NCI-H1436 treated with DMSO at 0.1 percent for 48 hours (cell line): Measurements from ENCODE around the gene TSEN54.
A peak's percentile ranks its signal among the peaks of the same experiment; 100 is the strongest.

Source experiments
- DNase-seq: peaks from one replicate; lab custom pipeline; 2025; lab: John Stamatoyannopoulos, UW

Gene TSEN54

DNA sequence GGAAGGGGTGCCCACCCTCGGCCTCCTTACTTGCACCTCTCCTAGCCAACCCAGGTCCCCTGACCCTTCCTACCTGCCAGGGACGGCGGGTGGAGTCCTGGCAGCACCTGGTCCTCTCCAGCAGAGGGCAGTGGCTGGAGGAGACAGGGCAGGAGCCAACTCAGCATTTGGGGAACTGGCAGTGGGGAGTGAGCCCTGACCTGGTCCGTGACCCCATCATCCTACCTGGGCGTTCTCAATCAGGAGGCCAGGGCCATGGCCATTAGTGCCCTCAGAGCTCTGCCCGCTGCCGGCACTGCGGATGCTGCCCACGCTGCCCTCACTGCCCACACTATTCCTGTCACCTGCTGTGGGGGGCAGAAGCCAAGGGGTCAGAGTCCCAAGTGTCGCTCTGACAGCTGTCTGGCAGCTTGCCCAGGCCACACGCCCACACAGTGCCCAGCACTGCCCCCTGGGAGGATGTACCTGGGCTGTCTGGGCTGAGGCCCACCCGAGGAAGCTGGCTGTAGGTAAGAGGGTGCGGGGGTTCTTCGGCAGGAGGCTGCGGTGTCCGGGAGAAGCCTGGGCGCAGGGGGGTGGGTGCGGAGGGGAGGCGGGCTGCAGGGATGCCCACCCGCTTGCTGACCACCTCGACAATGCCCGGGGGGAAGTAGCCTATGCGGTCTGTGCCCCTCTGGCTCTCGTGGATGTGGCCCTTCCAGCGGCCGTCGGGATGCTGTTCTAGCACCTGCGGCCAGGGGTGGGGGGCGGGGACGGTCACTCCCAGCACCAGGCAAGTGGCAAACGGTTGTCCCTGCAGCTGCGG is 11.8 kb upstream of the TSEN54 start:
- no peak for DNase-seq

DNA sequence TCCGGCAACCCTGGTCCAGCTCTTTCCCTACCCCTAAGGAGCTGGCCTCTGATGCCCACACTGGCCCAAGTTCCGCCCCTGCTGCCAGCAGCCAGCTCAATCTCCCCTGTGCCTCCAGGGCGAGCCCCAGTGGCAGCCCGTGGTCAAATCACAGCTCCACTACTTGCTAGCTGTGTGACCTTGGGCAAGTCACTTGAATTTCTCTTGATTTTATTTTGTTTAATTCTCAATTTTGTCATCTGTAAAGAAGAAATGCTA is 11.2 kb upstream of the TSEN54 start:
- DNase-seq = no peak

DNA sequence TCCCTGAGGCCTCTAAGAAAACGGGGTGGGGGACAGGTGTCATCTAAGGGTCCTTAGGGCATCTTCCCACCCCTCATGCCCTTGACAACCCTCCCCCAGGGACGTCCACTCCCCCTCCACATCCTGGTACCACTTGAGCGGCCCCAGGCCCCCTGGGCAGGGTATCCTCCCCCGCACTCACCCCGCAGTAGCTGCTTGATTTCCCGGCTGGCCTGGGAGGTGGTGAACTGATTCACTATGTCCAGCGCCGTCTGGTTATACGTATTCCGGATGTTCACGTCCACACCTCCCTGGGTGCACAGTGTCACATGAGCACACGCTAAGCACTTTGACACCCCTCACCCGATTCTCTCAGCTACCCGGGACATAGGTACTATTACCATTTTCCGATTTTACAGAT is 10.7 kb upstream of the TSEN54 start:
- DNase-seq = no peak

DNA sequence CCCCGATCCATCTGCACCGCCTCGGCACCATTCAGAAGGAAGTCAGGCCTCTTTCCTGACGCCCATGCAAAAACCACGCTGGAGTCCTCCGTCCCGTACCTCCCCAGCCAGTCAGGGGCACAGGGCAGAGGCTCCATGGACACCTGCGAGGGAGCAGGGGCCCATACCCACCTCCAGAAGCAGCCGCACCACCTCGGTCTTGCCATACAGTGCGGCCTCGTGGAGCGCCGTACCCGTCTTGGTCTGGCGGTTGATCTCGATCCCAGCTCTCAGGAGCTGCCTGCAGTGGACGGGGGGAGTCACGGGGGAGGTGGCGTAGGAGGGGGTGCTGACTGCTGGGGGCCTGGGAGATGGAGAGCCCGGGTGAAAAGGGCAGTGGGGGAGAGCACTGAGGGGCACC is 10.2 kb upstream of the TSEN54 start:
- no peak for DNase-seq

DNA sequence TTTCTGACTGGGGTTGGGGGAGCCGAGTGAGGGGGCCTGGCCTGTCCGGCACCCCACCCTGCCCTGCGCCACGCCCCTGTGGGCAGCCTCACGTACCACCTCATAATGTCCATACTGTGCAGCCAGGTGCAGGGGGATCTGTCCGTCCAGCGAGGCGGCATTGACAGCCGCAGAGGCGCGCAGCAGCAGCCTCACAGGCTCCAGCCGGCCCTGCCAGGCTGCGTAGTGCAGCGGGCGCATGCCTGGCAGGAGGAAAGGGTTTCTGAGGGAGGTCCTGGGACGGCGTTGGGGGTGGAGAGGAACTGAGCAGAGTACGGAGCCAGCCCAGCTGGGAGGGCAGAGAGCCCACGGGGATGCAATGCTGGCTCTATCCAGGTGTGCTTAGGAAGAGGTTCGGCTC is 9.4 kb upstream of the TSEN54 start:
- no peak for DNase-seq

DNA sequence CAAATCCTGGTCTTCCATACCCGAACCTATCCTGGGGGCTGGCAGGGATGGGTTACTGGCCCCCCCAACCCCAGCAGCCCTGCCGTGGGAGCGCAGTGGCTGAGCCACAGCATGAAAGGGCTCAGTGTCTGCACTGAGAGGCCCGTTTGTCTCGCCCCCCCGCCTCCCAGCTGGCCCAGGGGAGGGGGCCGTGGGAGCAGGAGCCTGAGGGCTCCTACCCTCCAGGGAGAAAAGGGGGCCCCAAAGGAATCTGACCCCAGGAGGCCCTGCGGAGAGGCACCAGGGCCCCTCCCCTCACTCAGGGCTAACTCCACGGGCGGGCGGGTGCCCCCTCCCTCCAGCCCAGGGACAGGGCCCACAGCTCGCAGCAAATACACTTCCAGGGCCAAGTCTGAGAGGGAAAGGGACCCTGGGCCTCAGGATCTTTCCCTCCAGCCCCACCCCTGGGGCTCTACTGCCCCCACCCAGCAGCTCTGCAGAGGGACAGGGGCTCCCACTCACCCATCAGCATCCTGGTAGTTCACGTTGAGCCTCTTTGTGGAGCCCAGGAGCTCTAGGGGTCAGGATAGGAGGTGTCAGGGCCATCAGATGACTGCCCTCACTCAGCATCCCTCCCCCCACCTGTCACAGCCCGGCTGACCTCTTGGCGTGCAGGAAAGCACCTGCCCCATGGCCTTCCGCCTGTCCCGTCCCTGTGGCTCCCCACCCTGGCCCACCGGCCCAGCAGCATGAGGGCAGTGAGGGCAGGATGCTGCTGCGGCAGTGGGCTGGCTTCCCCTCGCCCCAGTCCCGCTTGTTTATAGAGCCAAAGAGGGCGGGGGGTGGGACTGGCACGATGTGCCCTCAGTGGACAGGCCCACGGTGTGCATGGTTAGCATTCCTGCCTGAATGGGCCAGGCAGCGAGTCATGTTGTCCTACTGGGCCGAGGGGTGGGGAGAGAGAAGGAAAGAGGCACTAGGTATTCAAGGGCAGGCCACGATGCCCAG is 8.3 kb upstream of the TSEN54 start:
- no peak for DNase-seq

DNA sequence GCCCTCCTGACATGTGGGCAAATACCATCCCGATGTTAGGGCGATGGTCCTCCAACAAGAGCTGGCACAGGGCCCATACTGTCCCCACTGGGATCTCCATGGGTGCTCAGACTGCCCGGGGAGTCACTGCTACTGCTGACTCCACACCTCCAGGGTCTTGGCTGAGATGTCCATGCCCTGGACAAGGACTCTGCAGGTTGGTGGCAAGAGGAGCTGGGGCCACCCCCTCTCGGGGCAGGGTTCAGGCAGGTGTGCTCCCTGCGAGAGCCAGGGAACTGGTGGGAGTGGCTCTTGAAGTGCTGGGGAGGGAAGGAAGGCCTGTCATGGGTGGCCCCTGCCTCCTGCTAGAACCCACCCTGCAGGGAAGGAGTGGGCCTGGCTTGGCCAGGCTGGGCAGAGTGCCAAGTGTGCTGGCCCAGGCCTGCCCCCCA is 7.4 kb upstream of the TSEN54 start:
- DNase-seq = no peak

DNA sequence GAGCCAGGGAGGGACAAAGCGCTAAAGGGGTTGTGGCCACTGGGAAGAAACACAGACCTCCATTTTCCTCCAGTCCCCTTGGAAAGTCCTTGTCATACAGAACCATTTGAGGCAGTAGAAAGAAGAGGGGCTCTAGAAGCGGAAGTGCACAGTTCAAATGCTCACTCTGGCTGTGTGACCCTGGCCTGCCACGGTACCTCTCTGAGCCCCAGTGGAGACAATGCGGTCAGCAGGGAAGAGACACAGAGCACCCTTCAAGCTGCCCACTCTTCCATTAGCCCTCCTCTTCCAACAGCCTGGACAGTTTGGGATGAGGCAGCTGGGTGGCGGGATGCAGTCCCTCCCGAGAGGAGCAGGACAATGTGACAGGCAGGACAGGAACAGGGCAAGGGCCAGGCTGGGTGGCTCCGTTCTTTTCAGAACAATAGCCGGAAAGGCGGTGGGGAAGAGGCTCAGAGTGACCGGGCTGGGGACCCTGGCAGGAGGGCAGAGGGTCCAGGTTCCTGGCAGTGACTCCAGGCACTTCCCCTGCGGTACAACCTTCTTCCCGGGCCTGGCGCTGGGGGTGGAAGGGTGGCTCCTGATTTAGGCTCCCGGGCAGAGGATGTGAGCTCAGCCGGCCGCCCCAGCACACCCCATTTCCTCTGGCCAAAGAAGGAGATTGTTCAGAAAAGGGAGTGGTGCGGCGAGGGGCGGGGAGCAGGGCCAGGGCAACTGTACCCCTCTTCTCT is 6.6 kb upstream of the TSEN54 start:
- DNase-seq = no peak

DNA sequence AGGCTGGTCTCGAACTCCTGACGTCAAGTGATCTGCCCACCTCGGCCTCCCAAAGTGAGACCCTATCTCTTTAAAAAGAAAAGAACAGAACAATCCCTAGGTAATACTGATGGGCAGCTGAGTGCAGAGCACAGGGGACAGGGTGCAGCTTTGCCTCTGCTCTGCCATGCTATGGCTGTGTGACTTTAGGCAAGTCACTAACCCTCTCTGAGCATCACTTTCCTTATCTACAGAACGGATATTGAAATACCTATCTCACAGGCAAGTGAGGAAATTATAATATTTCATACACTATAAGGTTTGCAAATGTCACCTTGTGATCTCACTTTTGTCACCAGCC is 5.1 kb upstream of the TSEN54 start:
- DNase-seq = no peak

DNA sequence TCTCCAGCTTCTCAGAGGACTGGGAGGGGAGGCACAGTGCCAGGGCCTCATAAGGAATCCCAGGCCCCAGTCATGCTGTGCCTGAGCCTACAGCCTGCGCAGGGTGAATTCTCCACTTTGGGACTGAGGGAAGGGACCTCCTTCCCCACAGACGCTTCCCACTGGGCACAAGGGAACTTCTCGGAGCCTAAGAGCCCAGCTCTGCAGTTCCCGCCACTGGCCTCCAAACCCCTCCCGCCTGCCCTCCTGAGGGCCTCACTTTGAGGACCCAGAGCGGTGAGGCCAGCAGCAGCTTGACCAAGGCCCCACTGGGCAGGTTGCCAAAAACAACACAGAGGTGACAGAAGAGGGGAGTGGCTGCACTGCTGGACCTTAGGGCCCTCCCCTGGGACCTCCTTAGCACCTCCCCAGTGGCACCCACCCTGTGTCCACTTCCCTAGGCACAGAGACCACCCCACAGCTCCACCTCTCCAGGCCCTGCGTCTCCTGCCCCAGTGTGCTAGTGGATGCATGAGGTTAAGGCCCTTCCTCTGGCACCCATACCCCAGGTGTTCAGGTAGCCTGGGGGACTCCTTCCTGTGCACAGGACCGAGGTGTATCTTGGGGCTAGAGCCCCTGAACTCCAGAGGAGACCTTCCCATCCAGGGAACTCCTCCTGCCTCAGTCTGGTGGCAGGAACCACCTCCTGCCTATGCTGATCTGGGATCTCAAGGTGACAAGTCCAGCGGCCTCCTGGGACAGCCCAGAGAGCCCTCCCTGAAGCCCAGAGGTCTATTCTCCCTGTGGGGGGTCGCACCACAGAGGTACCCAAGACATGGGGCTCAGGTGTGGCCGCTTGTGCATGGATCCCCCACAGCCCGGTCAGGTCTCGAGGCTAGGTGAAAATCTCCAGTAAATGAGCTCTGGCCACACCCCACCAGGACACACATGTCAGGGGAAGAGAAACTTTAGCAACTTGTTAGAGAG is 4.4 kb upstream of the TSEN54 start:
- DNase-seq = no peak

DNA sequence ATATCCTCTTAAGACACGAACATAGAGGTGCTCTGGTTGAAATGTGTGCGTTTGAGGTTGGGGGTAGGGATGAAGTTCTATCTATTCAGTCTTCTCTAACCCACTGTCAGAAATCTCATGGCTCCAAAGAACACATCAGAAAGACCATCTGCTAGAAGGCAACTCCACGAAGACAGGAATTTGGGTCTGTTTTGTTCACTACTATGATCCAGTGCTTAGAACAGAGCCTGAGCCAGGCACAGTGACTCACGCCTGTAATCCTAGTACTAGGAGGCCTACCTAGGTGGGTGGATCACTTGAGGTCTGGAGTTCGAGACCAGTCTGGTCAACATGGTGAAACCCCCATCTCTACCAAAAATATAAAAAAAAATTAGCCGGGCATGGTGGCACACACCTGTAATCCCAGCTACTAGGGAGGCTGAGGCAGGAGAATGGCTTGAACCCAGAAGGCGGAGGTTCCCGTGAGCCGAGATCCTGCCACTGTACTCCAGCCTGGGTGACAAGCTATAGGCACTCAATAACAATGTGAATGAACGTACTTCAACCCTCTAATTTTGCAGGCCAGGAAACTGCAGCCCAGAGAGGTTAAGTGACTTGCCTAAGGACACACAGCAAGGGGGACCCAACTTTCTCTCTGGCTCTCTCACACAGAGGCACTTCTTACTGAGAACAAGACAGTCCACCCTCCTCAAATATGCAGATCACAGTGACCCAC is 3.2 kb upstream of the TSEN54 start:
- no peak for DNase-seq

DNA sequence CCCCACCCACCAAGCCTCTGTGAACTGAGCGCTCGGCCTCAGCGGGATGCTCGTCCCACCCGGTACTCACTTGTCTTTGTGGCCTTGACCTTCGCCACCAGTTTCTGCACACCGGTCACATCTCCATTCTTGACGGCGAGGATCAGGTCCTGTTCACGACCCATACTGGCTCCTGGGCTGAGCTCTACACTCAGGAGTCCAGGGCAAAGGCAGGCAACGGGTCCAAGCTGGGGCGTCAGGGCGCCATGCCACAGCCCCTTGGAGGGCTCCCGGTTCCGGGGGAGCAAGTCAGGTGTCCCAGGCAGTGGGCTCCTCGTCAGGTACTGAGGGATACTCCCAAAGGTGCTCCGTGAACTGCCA is 2.7 kb upstream of the TSEN54 start:
- no peak for DNase-seq

DNA sequence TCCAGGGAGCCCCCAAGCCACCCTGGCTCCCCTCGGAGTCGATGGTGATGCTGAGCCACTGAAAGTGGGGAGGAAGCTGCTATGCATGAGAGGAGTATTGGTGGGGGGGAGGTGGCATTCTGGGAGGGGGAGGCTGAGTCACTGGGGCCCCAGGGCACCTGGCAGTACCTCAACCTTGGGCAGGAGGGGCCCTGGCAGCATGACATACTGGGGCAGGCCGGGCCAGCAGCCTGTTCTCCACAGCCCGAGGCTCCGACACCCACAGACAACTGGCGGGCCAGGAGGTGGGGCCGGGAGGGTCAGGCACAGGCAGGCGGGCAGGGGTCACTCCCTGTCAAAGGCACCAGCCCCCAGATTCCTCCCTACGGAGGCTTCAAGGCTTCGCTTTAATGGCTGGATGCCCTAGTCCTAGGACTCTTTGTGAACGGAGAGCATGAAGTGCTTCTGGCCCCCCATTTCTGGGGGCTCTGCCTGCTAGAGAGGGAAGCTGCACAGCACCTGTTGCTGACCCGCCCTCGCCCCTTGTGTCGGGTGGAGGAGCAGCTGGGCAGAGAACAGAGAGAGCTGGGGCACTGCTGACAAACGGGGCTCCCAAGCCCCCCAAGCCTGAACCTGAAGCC is 1.9 kb upstream of the TSEN54 start:
- DNase-seq = no peak

DNA sequence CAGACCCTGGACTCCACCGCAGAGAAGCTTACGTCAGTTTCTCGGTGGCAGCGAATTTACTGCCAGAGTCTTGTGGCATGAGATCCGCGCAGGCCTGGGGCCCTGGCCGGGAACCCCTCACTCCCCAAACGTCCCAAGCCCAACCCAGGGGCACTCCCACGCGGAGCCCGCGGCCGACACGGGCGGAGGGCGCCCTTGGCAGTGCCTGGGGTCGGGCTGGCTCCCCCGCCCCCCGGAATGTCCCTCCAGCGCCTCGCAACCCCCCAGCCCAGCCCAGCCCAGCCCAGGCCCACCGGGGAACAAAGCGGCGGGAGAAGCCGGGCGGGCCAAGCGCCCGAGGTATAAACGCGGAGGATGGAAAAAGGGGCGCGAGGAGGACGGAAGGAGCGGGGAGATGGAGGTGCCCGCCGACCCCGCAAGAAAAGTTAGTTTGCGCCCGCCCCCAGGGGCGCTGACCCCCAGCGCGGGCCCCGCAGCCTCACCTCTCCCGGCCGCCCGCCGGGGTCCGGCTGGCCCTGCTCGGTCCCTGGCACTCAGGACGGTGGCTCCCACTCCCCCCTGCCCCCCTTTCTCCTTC is 1.3 kb upstream of the TSEN54 start:
- no peak for DNase-seq

DNA sequence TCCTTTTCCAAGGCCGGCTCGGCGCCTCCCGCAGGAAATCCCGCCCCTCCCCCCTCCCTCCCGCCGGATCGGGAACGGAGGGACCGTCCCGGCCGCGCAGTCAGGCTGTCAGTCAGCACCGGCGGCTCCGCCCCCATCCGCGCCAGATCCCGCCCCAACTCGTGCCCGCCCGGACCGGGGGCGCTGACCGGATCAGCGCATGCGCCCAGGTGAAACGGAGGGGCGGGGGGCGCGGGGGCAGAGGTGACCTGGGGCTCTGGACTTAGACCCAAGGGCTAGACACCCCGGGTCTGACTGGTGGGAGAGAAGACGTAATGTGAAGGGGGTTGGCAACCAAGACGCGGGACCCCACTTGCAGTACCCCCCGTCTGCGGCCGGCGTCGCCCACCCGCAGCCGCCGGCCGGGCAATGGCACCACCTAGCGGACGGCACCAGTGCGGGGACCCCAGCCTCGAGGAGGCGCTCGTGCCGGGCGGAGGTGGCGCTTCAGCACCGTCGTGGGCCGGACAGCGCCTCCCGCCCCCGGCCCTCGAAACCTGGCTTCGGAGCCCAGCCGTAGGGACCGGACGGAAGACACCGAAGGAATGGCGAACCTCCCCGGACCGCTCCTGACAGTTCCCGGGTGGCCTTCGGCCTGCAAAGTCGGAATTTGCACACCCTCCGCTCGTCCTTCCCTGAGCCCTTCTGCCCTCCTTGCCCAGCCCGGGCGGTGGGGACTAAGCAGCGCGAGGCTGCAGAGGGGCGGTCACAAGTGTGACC is 653 bp upstream of the TSEN54 start, which contains the start of gene CASKIN2:
Gene CASKIN2, minus strand, starts transcription at position 42 of the 759 bp plus-strand sequence. CDS start 1,733 bp downstream, outside the sequence.
- DNase-seq = peak; percentile 62

DNA sequence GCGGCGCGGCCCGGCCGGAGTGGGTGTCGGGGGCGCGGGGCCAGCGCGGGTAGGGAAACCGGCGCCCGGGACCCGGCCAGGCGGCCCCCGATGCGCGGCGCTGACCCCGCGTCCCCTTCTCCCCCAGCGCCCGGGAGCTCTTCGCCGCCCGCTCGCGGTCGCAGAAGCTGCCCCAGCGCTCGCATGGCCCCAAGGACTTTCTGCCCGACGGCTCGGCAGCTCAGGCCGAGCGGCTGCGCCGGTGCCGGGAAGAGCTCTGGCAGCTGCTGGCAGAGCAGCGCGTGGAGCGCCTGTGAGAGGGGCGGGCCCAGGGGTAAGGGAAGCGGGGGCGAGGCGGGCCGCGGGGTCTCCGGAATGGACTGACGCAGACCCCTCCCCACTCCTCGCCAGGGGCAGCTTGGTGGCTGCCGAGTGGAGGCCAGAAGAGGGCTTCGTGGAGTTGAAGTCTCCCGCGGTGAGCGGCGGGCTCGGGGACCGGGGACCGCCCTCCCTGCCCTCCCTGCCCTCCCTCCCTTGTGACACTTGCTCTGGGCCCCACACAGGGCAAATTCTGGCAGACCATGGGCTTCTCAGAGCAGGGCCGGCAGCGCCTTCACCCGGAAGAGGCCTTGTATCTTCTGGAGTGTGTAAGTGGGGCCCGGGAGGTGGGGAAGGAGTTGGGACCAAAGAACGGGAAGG is 430 bp downstream of the TSEN54 start:
- DNase-seq = no peak

DNA sequence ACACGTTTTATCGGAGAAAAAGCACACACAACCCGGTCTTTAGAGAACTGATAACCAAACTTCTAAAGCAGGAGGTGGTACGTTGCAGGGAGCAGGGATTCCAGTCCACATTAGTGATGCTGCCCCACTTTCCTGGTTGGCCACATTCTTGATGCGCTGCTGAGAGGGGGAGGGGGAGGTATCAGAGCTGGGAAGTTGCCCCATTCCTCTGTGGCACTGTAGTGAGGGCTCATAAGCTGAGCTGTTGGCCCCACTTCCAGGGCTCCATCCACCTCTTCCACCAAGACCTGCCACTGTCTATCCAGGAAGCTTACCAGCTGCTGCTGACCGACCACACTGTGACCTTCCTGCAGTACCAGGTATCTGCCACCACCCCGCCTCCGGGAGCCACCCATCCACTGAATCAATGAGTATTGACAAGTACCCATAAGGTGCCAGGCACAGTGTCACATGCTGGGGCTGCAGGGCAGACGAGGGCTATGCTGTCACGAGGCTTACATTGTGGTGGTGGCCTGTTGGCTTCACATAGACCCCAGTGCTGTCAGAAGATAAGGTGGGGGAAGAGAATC is 1.1 kb downstream of the TSEN54 start:
- no peak for DNase-seq

DNA sequence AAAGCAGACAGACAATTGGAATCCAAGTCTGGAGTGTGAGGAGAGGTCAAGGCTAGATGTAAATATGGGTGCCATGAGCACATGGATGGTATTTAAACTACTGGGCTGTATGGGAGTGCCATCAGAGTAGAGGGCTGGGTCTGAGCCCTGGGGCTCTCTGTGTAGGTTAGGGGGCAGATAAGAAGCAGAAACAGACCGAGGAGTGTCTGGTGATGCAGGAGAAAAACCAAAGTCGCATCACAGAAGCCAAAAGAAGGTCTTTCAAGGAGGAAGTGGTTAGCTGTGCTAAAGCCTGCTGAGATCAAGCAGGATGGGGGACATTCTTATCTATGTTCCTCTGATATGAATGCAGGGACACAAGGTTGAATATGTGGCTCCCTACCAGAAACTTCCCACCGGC is 1.9 kb downstream of the TSEN54 start:
- DNase-seq = no peak
